Stomach smooth muscle (tissue), 2 donors: ENCODE data around the gene COX4I2.
"Not testable (repeated sequence)": the region's sequence is repeated elsewhere in the genome, so short reads cannot be mapped to it uniquely, and the experiment has no call there.

Source experiments
- H3K27ac ChIP-seq: one replicate; pipeline ENCODE4 v1.7.0; 2013; ENCODE audit warnings: mild to moderate bottlenecking, low read length, inconsistent platforms
- H3K27me3 ChIP-seq, 2 donors: one replicate each; pipeline ENCODE4 v1.7.0; 2013; ENCODE audit warnings: low read length in 2 of 2; ENCODE audit not compliant: insufficient read depth in 2 of 2, control insufficient read depth in 1 of 2
- H3K36me3 ChIP-seq, 2 donors: one replicate each; pipeline ENCODE4 v1.7.0; 2013; ENCODE audit warnings: low read length in 2 of 2; ENCODE audit not compliant: control insufficient read depth in 2 of 2, insufficient read depth in 2 of 2
- H3K4me1 ChIP-seq: one replicate; pipeline ENCODE4 v1.7.0; 2013; ENCODE audit warnings: low read length; ENCODE audit not compliant: control insufficient read depth, insufficient read depth
- H3K4me3 ChIP-seq, 2 donors: one replicate each; pipeline ENCODE4 v1.7.0; 2013; ENCODE audit warnings: low read length in 2 of 2
- H3K9ac ChIP-seq, 2 donors: one replicate each; pipeline ENCODE4 v1.7.0; 2013; ENCODE audit warnings: low read length in 2 of 2, mild to moderate bottlenecking in 1 of 2
- H3K9me3 ChIP-seq, 2 donors: one replicate each; pipeline ENCODE4 v1.7.0; 2013; ENCODE audit warnings: low read length in 2 of 2; ENCODE audit not compliant: control insufficient read depth in 2 of 2
- donor health status: healthy.
- donor health status: Pancreatic carcinoma.

Gene COX4I2

DNA sequence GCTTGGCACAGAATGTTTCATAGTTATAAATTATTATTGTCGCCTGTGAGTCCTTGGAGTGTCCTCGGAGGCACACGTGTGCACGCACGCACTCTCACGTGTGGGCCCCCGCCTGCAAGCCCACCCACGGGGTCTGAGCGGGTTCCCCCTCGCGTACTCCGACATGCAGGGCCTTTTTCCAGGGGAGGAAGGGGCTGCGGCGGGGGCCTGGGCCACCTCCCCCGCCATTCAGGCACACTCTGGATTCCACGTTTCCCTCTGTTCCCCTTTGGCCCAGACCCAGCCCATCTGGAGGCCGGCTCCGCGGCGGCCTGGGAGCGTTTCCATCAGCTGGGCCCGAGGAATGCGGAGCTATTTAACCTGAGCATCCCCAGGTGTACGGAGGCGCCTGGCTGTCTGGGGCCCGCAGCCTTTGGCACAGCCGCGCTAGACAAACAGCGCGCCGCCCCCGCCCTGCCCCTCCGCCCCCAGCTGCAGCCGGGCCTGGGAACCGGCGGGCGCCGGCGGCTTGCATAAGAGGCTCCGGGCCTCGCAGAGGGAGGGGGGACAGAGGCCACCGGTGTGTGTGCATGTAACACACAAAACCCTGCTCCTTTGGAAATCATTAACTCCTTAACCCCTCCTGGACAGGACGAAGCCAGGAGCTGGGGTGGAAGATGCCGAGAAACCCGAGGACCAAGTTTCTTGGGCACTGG is 29.3 kb upstream of the COX4I2 start:
- H3K27ac ChIP-seq, result peak overlapping the region; percentile 93
- H3K9ac ChIP-seq, result peak overlapping the region in 1 of 2 donors; percentile 58
- H3K9me3 ChIP-seq, result no peaks in the 10 kb centered on the region
- H3K27me3 ChIP-seq, result no peaks in the 10 kb centered on the region
- no peaks in the 10 kb centered on the region for H3K36me3 ChIP-seq
- H3K4me3 ChIP-seq, result peak overlapping the region in 1 of 2 donors; percentile 92
- H3K4me1 ChIP-seq, result peaks cover 52% of the 10 kb centered on the region

DNA sequence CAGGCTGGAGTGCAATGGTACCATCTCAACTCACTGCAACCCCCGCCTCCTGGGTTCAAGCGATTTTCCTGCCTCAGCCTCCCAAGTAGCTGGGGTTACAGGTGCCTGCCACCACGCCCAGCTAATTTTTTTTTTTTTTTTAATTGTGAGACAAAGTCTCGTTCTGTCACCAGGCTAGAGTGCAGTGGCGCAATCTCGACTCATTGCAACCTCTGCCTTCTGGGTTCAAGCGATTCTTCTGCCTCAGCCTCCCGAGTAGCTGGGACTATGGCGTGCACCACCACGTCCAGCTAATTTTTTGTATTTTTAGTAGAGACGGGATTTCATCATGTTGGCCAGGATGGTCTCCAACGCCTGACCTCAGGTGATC is 25.5 kb upstream of the COX4I2 start:
- H3K4me3 ChIP-seq, H3K9me3 ChIP-seq, H3K27ac ChIP-seq, H3K9ac ChIP-seq, H3K36me3 ChIP-seq, H3K27me3 ChIP-seq: not testable (repeated sequence)
- H3K4me1 ChIP-seq, result peaks cover 15% of the 10 kb centered on the region

DNA sequence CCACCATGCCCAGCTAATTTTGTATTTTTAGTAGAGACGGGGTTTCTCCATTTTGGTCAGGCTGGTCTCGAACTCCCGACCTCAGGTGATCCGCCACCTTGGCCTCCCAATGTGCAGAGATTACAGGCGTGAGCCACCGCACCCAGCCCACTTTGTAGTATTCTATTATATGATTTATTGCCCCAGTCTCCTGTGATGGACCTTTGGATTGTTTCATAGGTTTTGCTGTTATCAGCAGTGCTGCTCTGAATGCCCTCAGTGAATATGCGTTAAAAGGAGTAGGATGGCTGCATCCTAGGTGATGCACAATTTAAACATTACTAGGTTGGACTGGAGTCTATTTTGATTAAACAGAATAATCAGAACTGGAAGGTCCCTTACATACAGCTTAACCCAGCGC is 22.3 kb upstream of the COX4I2 start:
- Histone ChIP-seq H3K27me3 (no peaks in the 10 kb centered on the region), H3K9ac (no peak overlapping the region), H3K36me3 (no peaks in the 10 kb centered on the region), H3K4me3 (no peak overlapping the region), H3K27ac (no peak overlapping the region), H3K9me3 (no peaks in the 10 kb centered on the region), H3K4me1 (peaks cover 4% of the 10 kb centered on the region)

DNA sequence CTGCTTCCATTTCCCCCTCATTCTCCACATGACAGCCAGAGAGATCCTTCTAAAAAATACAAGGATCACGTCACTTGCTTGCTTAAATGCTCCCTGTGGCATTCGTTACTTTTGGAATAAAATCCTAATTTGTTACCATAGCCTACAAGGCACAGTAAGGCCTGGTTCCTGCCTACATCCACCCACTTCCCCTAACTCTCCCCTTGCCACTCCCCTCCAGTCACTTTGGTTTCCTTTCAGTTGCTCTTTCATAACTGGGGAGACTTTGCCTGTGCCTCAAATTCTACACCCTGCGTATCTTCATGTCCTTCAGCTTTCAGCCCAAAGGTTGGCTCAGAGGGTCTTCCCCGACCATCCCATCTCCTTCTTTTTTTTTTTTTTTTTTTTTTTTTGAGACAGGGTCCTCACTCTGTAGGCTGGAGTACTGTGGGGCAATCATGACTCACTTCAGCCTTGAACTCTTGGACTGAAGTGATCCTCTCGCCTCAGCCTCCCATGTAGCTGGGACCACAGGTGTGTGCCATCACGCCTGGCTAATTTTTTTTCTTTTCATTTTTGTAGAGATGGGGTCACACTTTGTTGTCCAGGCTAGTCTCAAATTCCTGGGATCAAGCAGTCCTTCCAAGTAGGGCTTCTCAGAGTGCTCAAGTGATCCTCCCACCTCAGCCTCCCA is 20.1 kb upstream of the COX4I2 start:
- Histone ChIP-seq H3K36me3 (no peaks in the 10 kb centered on the region), H3K4me1 (peaks cover 4% of the 10 kb centered on the region), H3K27ac (no peak overlapping the region), H3K9ac (no peak overlapping the region), H3K9me3 (no peaks in the 10 kb centered on the region), H3K4me3 (no peak overlapping the region), H3K27me3 (no peaks in the 10 kb centered on the region)

DNA sequence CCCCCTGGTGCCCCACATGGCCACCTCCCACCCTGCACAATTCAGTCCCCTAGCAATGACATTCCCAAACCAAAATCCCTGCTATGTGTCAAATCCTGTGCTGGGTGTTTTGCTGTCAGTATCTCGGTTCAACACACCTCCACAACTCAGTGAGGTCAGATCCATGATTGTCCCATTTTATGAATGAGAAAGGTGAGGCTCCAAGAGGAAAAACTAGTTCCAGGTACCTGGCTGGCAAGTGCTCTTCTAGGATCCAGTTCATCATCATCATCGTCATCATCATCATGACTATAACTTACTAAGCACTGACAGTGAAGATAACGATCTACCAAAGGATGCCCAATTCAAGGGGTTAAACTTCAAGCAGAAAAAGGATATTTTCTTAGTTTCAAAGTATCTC is 17.5 kb upstream of the COX4I2 start:
- H3K36me3 ChIP-seq, result no peaks in the 10 kb centered on the region
- H3K4me3 ChIP-seq, result no peak overlapping the region
- H3K4me1 ChIP-seq, result no peaks in the 10 kb centered on the region
- H3K9me3 ChIP-seq, result no peaks in the 10 kb centered on the region
- H3K27me3 ChIP-seq, result no peaks in the 10 kb centered on the region
- no peak overlapping the region for H3K9ac ChIP-seq
- no peak overlapping the region for H3K27ac ChIP-seq

DNA sequence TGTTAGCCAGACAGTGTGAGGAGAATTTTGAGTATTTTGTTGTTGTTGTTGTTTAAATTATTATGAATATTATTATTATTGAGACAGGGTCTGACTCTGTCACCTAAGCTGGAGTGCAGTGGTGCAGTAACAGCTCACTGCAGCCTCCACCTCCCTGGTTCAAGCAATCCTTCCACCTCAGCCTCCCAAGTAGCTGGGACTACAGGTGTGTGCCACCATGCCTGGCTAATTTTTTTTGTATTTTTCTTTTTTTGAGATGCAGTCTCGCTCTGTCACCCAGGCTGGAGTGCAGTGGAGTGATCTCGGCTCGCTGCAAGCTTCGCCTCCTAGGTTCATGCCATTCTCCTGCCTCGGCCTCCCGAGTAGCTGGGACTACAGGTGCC is 14.6 kb upstream of the COX4I2 start:
- H3K4me1 ChIP-seq, H3K27ac ChIP-seq, H3K36me3 ChIP-seq, H3K9me3 ChIP-seq, H3K27me3 ChIP-seq, H3K4me3 ChIP-seq, H3K9ac ChIP-seq: not testable (repeated sequence)

DNA sequence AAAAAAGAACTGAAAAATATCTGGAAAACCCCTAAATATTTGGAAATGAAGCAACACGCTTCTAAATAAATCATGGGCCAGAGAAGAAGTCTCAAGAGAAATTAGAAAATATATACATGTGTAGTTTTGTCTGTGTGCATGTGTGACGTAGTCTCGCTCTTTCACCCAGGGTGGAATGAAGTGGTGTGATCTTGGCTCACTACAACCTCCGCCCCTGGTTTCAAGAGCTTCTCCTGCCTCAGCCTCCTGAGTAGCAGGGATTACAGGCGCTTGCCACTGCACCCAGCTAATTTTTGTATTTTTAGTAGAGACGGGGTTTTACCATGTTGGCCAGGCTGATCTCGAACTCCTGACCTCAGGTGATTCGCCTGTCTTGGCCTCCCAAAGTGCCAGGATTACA is 11.2 kb upstream of the COX4I2 start:
- not testable (repeated sequence) for H3K4me1 ChIP-seq, H3K36me3 ChIP-seq, H3K4me3 ChIP-seq, H3K27me3 ChIP-seq, H3K9me3 ChIP-seq, H3K9ac ChIP-seq, H3K27ac ChIP-seq

DNA sequence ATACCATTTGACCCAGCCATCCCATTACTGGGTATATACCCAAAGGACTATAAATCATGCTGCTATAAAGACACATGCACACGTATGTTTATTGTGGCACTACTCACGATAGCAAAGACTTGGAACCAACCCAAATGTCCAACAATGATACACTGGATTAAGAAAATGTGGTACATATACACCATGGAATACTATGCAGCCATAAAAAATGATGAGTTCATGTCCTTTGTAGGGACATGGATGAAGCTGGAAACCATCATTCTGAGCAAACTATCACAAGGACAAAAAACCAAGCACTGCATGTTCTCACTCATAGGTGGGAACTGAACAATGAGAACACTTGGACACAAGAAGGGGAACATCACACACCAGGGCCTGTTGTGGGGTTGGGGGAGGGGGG is 9.7 kb upstream of the COX4I2 start:
- not testable (repeated sequence) for H3K27me3 ChIP-seq, H3K4me3 ChIP-seq, H3K36me3 ChIP-seq, H3K9ac ChIP-seq, H3K27ac ChIP-seq, H3K4me1 ChIP-seq, H3K9me3 ChIP-seq

DNA sequence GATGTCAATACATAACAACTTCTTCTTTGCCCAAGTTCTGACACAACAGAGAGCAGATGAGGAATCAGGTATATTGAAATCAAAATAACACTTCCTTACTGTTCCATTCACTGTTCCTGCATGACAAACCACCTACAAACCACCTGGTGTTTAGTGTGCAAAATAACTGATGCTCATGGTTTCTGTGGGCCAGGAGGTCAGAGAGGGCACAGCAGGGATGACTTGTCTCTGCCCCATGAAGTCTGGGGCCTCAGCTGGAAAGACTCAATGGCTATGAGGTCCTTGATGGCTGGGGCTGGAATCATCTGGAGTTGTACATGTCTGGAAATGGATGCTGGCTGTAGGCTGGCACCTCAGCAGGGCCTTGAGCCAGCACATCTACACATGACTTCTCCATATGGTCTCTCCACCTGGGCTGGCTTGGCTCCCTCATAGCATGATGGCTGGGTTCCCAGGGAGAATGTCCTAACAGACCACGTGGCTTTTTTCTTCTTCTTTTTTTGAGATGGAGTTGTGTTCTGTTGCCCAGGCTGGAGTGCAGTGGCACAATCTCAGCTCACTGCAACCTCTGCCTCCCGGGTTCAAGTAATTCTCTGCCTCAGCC is 7.4 kb upstream of the COX4I2 start:
- Histone ChIP-seq H3K4me3 (no peak overlapping the region), H3K36me3 (no peaks in the 10 kb centered on the region), H3K9ac (no peak overlapping the region), H3K27ac (no peak overlapping the region), H3K27me3 (no peaks in the 10 kb centered on the region), H3K9me3 (no peaks in the 10 kb centered on the region), H3K4me1 (no peaks in the 10 kb centered on the region)

DNA sequence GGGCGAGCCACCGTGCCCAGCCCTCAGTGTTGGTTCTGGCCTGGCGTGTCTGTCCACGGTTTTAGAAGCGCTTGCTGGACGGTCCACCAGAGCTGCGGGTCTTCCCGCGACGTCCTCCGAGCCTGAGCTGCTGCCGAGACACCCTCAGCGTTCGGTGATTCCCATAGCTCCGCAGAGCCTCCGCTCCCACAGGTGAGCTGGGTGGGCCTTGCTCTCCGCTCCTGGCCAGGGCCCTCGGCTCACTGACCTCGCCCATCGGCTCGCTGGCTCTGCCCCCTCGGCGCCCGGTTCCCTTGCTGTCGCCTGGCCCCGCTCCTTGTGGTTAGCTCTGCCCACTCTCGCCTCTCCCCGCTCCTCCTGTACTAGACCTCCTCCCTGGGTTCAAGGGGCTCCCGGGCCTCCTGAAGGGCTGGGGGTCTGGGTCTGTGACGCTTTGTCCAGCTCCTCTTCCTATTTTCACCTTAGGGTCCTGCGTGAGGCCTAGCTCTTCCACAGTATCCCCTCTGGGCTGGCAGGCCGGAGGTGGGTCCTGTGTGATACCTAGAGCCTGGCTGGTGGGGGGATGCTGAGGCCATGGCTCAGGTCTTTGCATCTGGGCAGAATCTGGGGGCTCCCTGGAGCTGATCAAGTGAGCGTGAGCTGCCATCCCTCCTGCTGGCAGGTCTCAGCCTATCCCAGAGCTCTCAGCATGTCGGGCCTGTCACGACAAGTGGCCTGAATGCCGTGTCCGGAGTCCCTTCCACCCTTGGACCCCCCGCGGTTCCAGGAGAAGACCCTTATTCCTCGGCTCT is 5.0 kb upstream of the COX4I2 start:
- no peaks in the 10 kb centered on the region for H3K4me1 ChIP-seq
- no peak overlapping the region for H3K4me3 ChIP-seq
- H3K27ac ChIP-seq, result no peak overlapping the region

More for the DNA sequence above, 5.0 kb upstream of the COX4I2 start:
- Histone ChIP-seq H3K36me3 (no peaks in the 10 kb centered on the region), H3K27me3 (peaks cover 0 to 3% of the 10 kb centered on the region in 2 donors), H3K9ac (no peak overlapping the region), H3K9me3 (no peaks in the 10 kb centered on the region)
